HG03175 (cell line): ENCODE results near the gene ELAVL4.
"Not testable (repeated sequence)": the region's sequence is repeated elsewhere in the genome, so short reads cannot be mapped to it uniquely, and the experiment has no call there.

ENCODE experiments used
- ATAC-seq: cut with Tn5 transposase; IDR thresholded peaks from one replicate; pipeline ENCODE4 v1.9.1; 2021; ENCODE audit warnings: mild to moderate bottlenecking, moderate library complexity; ENCODE audit not compliant: unreplicated experiment

ELAVL4 gene

GRCh38 chr1:50123071-50123470 is 14.4 kb downstream of the ELAVL4 start:
- no peak for ATAC-seq

GRCh38 chr1:50126927-50127715 is 18.4 kb downstream of the ELAVL4 start:
- no peak for ATAC-seq

GRCh38 chr1:50129201-50129600 is 20.5 kb downstream of the ELAVL4 start:
- ATAC-seq, result no peak

- no peak for ATAC-seq
Observed at GRCh38 chr1:50132347-50132894, 23.7 kb downstream of the ELAVL4 start.

GRCh38 chr1:50135716-50136115 is 27.0 kb downstream of the ELAVL4 start:
- ATAC-seq, result no peak

- ATAC-seq, result no peak
Observed at GRCh38 chr1:50139339-50140181, 30.8 kb downstream of the ELAVL4 start.

GRCh38 chr1:50140182-50140447 is 31.4 kb downstream of the ELAVL4 start:
- ATAC-seq, result no peak

GRCh38 chr1:50147191-50147850 is 38.6 kb downstream of the ELAVL4 start:
- no peak for ATAC-seq

- no peak for ATAC-seq
Observed at GRCh38 chr1:50148142-50148923, 39.6 kb downstream of the ELAVL4 start.

GRCh38 chr1:50152236-50152635 is 43.5 kb downstream of the ELAVL4 start:
- no peak for ATAC-seq

- ATAC-seq, result no peak
Observed at GRCh38 chr1:50155541-50155940, 46.8 kb downstream of the ELAVL4 start.

- ATAC-seq, result no peak
Observed at GRCh38 chr1:50156241-50157010, 47.7 kb downstream of the ELAVL4 start.

- no peak for ATAC-seq
Observed at GRCh38 chr1:50157306-50157941, 48.7 kb downstream of the ELAVL4 start.

- no peak for ATAC-seq
Observed at GRCh38 chr1:50158421-50158820, 49.7 kb downstream of the ELAVL4 start.

GRCh38 chr1:50163680-50164079 is 55.0 kb downstream of the ELAVL4 start:
- ATAC-seq, result no peak

GRCh38 chr1:50166351-50166750 is 57.6 kb downstream of the ELAVL4 start:
- not testable (repeated sequence) for ATAC-seq

GRCh38 chr1:50172299-50172698 is 63.6 kb downstream of the ELAVL4 start:
- no peak for ATAC-seq

GRCh38 chr1:50174101-50174500 is 65.4 kb downstream of the ELAVL4 start:
- no peak for ATAC-seq
